Suprapubic skin (tissue), 4 donors: ENCODE data around the gene PRSS53. TPM values are rescaled to one million over a fixed set of nuclear protein-coding genes. Genes with fewer than 3 reads are reported as not detected.
A peak's percentile ranks its signal among the peaks of the same experiment; 100 is the strongest.

Experiments used
- DNase-seq, 2 donors: peaks; one replicate each; pipeline ENCODE4 v3.0.0-alpha.2; 2019; ENCODE audit warnings: low spot score in 2 of 2
- H3K27ac ChIP-seq: fragments of 200-600 bp; sonication (generic); one replicate; pipeline ENCODE4 v1.5.1; 2019
- H3K27me3 ChIP-seq: fragments of 200-600 bp; sonication (generic); one replicate; pipeline ENCODE4 v1.5.1; 2019
- H3K36me3 ChIP-seq: fragments of 200-600 bp; sonication (generic); one replicate; pipeline ENCODE4 v1.5.1; 2019
- H3K4me1 ChIP-seq: fragments of 200-600 bp; sonication (generic); one replicate; pipeline ENCODE4 v1.5.1; 2019
- H3K4me3 ChIP-seq: fragments of 200-600 bp; sonication (generic); one replicate; pipeline ENCODE4 v1.5.1; 2019; ENCODE audit warnings: mild to moderate bottlenecking
- H3K9me3 ChIP-seq: fragments of 200-600 bp; sonication (generic); one replicate; pipeline ENCODE4 v1.5.1; 2019
- CTCF ChIP-seq, 2 donors: fragments of 200-600 bp in 1 of 2; fragments of 450-650 bp in 1 of 2; sonication (generic) in 1 of 2; IDR thresholded peaks; one replicate each; pipeline ENCODE4 v1.5.1; 2016 to 2019; ENCODE audit warnings: antibody characterized with exemption in 2 of 2, mild to moderate bottlenecking in 1 of 2, moderate library complexity in 1 of 2
- EP300 ChIP-seq: sonication (generic); formaldehyde crosslinking; IDR thresholded peaks from one replicate; pipeline ENCODE4 v1.6.1; 2017; ENCODE audit warnings: antibody characterized with exemption
- POLR2A ChIP-seq, 2 donors: fragments of 450-650 bp; IDR thresholded peaks; one replicate each; pipeline ENCODE4 v1.6.1; 2017; ENCODE audit warnings: antibody characterized with exemption in 2 of 2, mild to moderate bottlenecking in 2 of 2, moderate library complexity in 2 of 2
- POLR2AphosphoS5 ChIP-seq, 3 donors: sonication (generic); formaldehyde crosslinking; IDR thresholded peaks; one replicate each; pipeline ENCODE4 v1.6.1; 2017; ENCODE audit warnings: antibody characterized with exemption in 3 of 3
- WGBS: methylation state at CpG from one replicate; pipeline ENCODE4 v1.1.5; 2018; 5-methylcytosine and 5-hydroxymethylcytosine counted together
- total RNA-seq, 4 donors: library from RNA; depleted of rRNA; stranded (reverse); fragments of >200 nt; gene quantifications; one replicate each; pipeline ENCODE4 v1.1.0, GENCODE V29; 2016

Gene PRSS53
- total RNA-seq, 4 donors from 2014 or later: 2.0 to 10.0 (median 5.1) TPM

DNA sequence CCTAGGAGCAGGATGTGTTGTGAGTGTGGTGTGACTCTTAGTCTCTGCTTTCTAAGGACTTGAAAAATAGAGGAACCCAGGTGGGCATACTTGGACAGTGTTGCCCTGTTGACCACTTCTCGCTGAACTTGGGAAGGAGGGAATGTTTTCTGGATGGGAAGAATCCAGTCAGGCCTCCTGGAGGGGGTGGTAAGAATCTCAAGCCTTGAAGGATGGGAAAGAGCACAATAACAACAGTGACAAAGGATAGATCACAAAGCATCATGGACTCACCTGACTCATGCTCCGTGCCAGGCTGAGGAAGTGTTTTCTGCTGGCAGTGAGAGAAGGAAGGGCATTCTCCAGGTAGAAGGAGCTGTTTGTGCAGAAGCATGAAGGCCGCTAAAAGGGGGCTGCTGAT is 37.1 kb upstream of the PRSS53 start:
- 88% methylated on average over 3 of the region's 3 CpGs for WGBS
- H3K27me3 ChIP-seq: no peaks in the 10 kb centered on the region
- no peak for DNase-seq

DNA sequence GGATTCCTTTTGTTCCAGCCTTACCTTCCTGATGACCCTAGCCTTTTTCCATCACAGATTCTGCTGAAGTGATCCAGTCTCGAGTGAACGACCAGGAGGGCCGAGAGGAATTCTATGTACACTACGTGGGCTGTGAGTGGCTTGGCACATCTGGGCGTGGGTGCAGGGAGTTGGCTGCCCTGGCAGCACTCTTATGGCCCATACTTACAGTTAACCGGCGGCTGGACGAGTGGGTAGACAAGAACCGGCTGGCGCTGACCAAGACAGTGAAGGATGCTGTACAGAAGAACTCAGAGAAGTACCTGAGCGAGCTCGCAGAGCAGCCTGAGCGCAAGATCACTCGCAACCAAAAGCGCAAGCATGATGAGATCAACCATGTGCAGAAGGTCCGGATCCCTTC is 31.4 kb upstream of the PRSS53 start:
- Histone ChIP-seq H3K4me3 (no peak overlapping the region), H3K9me3 (no peaks in the 10 kb centered on the region), H3K27ac (no peak overlapping the region), H3K36me3 (peaks cover 42% of the 10 kb centered on the region), H3K4me1 (peaks cover 29% of the 10 kb centered on the region), H3K27me3 (no peaks in the 10 kb centered on the region)
- TF ChIP-seq CTCF (IDR thresholded peaks at IDR 0.05) (no peak), POLR2AphosphoS5 (IDR thresholded peaks at IDR 0.05) (no peak), EP300 (no peak), POLR2A (IDR thresholded peaks at IDR 0.05) (no peak)
- no peak for DNase-seq
- 92% methylated on average over 16 of the region's 16 CpGs for WGBS

More for the DNA sequence above, 37.1 kb upstream of the PRSS53 start:
- no peak overlapping the region for H3K4me3 ChIP-seq
- no peaks in the 10 kb centered on the region for H3K9me3 ChIP-seq
- peaks cover 24% of the 10 kb centered on the region for H3K4me1 ChIP-seq
- H3K36me3 ChIP-seq: peaks cover 57% of the 10 kb centered on the region
- TF ChIP-seq EP300: no peak
- no peak for TF ChIP-seq POLR2A (IDR thresholded peaks at IDR 0.05)
- no peak for TF ChIP-seq CTCF (IDR thresholded peaks at IDR 0.05)
- no peak for TF ChIP-seq POLR2AphosphoS5 (IDR thresholded peaks at IDR 0.05)
- H3K27ac ChIP-seq: no peak overlapping the region

DNA sequence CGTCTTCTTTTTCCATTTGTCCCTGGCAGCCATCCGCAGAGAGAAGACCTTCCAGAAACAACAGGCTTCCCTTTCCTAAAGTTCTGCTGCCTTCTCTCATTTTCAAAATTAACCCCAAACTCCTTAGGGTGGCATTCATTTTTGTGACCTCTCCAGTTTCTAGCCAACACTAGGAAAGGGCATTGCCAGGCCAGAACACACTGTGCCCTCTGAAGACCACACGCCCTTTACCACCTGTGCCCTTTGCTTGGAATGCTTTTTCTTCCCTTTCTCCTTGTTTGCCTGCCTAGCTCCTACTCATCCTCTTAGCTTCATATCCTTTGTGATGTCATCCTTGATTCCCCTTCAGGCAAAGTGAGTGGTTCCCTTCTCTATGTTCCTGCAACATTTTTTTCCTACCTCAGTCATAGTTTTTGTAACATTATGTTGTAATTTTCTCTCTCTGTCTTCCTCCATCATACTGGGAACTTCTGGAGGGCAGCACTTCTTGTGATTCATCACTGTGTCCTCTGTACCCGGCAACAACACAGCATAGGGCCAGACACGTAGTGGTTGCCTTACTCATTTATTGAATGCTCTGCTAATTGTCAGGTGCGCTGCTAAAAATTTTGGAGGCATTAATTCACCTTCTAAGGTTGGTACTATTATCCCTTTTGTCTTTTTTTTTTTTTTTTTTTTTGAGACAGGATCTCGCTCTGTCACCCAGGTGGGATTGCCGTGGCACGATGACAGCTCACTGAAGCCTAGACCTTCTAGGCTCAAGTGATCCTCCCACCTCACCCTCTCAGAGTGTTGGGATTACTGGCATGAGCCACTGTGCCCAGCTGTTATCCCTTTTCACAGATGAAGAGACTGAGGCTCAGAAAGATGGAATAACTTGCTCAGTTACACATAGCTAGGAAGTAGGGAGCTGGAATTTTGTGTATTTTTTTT is 29.7 kb upstream of the PRSS53 start:
- peak in 1 of 3 donors; percentile 5 for TF ChIP-seq POLR2AphosphoS5 (IDR thresholded peaks at IDR 0.05)
- TF ChIP-seq POLR2A (IDR thresholded peaks at IDR 0.05): no peak
- H3K4me1 ChIP-seq: peaks cover 42% of the 10 kb centered on the region

GRCh38 chr16:31117384-31118222 is 28.9 kb upstream of the PRSS53 start, which contains the start of gene KAT8:
Gene KAT8, plus strand, starts transcription at chr16:31117664. Its CDS starts 18 bp downstream, at chr16:31117682.
- H3K27me3 ChIP-seq: no peaks in the 10 kb centered on the region
- H3K27ac ChIP-seq: peak within 1 kb of the TSS; percentile 99
- no peaks in the 10 kb centered on the region for H3K9me3 ChIP-seq
- under 1% methylated on average over 30 of the region's 68 CpGs for WGBS
- DNase-seq: peak; percentile 99
- peaks cover 33% of the 10 kb centered on the region for H3K36me3 ChIP-seq
- H3K4me1 ChIP-seq: peaks cover 51% of the 10 kb centered on the region
- peak within 1 kb of the TSS; percentile 77 for H3K4me3 ChIP-seq
- TF ChIP-seq CTCF (IDR thresholded peaks at IDR 0.05) (no peak), POLR2A (IDR thresholded peaks at IDR 0.05) (peak; percentile 24 to 82), POLR2AphosphoS5 (IDR thresholded peaks at IDR 0.05) (peak in 2 of 3 donors; percentile 58 to 72)

More for the DNA sequence above, 29.7 kb upstream of the PRSS53 start:
- no peak for DNase-seq
- Histone ChIP-seq H3K9me3 (no peaks in the 10 kb centered on the region), H3K27me3 (no peaks in the 10 kb centered on the region), H3K36me3 (peaks cover 41% of the 10 kb centered on the region), H3K4me3 (peak overlapping the region; percentile 77), H3K27ac (peak overlapping the region; percentile 99)
- WGBS: 48% methylated on average over 9 of the region's 9 CpGs

- no peak for TF ChIP-seq POLR2A (IDR thresholded peaks at IDR 0.05)
- H3K27ac ChIP-seq: peak overlapping the region; percentile 57
- DNase-seq: no peak
- H3K4me3 ChIP-seq: no peak overlapping the region
- H3K9me3 ChIP-seq: no peaks in the 10 kb centered on the region
- H3K36me3 ChIP-seq: peaks cover 34% of the 10 kb centered on the region
- peaks cover 74% of the 10 kb centered on the region for H3K4me1 ChIP-seq
- WGBS: 28% methylated on average over 8 of the region's 8 CpGs
- no peaks in the 10 kb centered on the region for H3K27me3 ChIP-seq
These were observed 25.7 kb upstream of the PRSS53 start for GRCh38 chr16:31114468-31114867.
